Heart left ventricle (tissue), 16 donors: ENCODE measurements around the gene NTM. TPM values are rescaled to one million over a fixed set of nuclear protein-coding genes. Genes with fewer than 3 reads are reported as not detected.

Experiments used
- ATAC-seq, 4 donors: fragments of 200-7000 bp; cut with Tn5 transposase; one replicate each; pipeline ENCODE4 v1.9.1; 2020 to 2022; ENCODE audit warnings: moderate library complexity in 4 of 4, mild to moderate bottlenecking in 3 of 4, moderate number of reproducible peaks in 1 of 4
- DNase-seq, 5 donors: peaks; one replicate each; pipeline ENCODE4 v3.0.0-alpha.2; 2020
- H3K27ac ChIP-seq, 12 donors: fragments of 200-600 bp; sonication (generic) in 4 of 12; one replicate each; pipeline versions ENCODE4 v1.5.0 to v1.8.0; 2016 to 2022; ENCODE audit warnings: mild to moderate bottlenecking in 2 of 12
- H3K27me3 ChIP-seq, 9 donors: fragments of 200-600 bp; sonication (generic) in 2 of 9; one replicate each; pipeline versions ENCODE4 v1.5.1 to v1.8.0; 2016 to 2022; ENCODE audit warnings: mild to moderate bottlenecking in 3 of 9
- H3K36me3 ChIP-seq, 9 donors: fragments of 200-600 bp; sonication (generic) in 2 of 9; one replicate each; pipeline versions ENCODE4 v1.5.0 to v1.8.0; 2018 to 2022; ENCODE audit warnings: mild to moderate bottlenecking in 2 of 9
- H3K4me1 ChIP-seq, 12 donors: fragments of 200-600 bp; sonication (generic) in 4 of 12; one replicate each; pipeline versions ENCODE4 v1.5.0 to v1.8.0; 2016 to 2022; ENCODE audit warnings: mild to moderate bottlenecking in 3 of 12
- H3K4me3 ChIP-seq, 12 donors: fragments of 200-600 bp; sonication (generic) in 4 of 12; one replicate each; pipeline versions ENCODE4 v1.5.0 to v1.8.0; 2017 to 2022; ENCODE audit warnings: mild to moderate bottlenecking in 9 of 12, moderate library complexity in 4 of 12
- H3K9me3 ChIP-seq, 12 donors: fragments of 200-600 bp; sonication (generic) in 4 of 12; one replicate each; pipeline versions ENCODE4 v1.5.0 to v1.8.0; 2016 to 2022; ENCODE audit warnings: mild to moderate bottlenecking in 1 of 12
- POLR2A ChIP-seq, 2 donors: fragments of 450-650 bp; IDR thresholded peaks; one replicate each; pipeline ENCODE4 v1.6.1; 2017; ENCODE audit warnings: antibody characterized with exemption in 2 of 2, mild to moderate bottlenecking in 2 of 2, moderate library complexity in 2 of 2
- WGBS, 4 donors: extraction: QIAGEN DNeasy Blood & Tissue Kit in 2 of 4; methylation state at CpG; one replicate each; pipeline versions ENCODE4 v1.1.5 to v1.1.7; 2013 to 2018; 5-methylcytosine and 5-hydroxymethylcytosine counted together
- intact Hi-C, 10 donors: fragments of 100-400 bp; cut with DNase I; formaldehyde crosslinking; loops; one replicate each; pipeline versions ENCODE4 v1.11.1 to v1.14.2; 2022
- polyA plus RNA-seq, 2 donors: library from polyadenylated mRNA; stranded (reverse); fragments of 200-250 nt; gene quantifications; one replicate each; pipeline ENCODE4 v1.2.3, GENCODE V29; 2013
- total RNA-seq, 9 donors: library from RNA; depleted of rRNA in 2 of 9; stranded (reverse); fragments of >200 nt in 2 of 9; fragmentation: NEBNext Ultra II Directional in 3 of 9; extraction: Animal tissue kit (Norgen Biotek cat#: 25700) in 3 of 9; gene quantifications; one replicate each; pipeline versions ENCODE4 v1.1.0 to v1.2.4, GENCODE V29; 2016 to 2023
- TF ChIP-seq, protein P1 (sequence below), 12 donors: fragments of 200-600 bp; sonication (generic) in 4 of 12; IDR thresholded peaks; one replicate each; pipeline versions ENCODE4 v1.5.0 to v1.8.0; 2018 to 2022; ENCODE audit warnings: antibody characterized with exemption in 12 of 12, mild to moderate bottlenecking in 5 of 12
- donor health status: ischemic (EF 13 %, LVEDD 7.1; RV severe dilation, severe dysfunction).
- donor health status: healthy with polysubstance abuse.
- donor health status: DM: no; HTN: yes; CAD: no.
- donor health status: DM: no; HTN: no; CAD: no.
- donor health status: ischemic (EF 25% LVEDD 6.9; RV normal size, moderate dysfunction).
- donor health status: ischemic (EF 25% LVEDD 5.7; RV mildly dilated, moderate dysfunction).
- donor health status: healthy.
- donor health status: DM: yes; HTN: yes; CAD: no.
- donor health status: ischemic (EF 35%, LVEDD 5.7; RV mildly dilated, moderate dysfunction).
- donor health status: nonischemic (EF 11% LVEDD 7.7; RV severe dilation, severe dysfunction).
- donor health status: DM: yes; HTN: yes; CAD: no.
- donor health status: PGD.
- donor health status: ischemic (EF 29% LVEDD 5.4; RV normal size, mild dysfunction).
- donor health status: nonischemic (EF 23%, LVEDD 6.1; RV moderate dilation, normal function).

The NTM gene
- total and polyA plus RNA-seq, 11 donors, result 0.40 to 7.7 (median 1.5) TPM

GRCh38 chr11:131458421-131458820, 88.0 kb downstream of the NTM start:
- ATAC-seq (no peak), DNase-seq (no peak)
- Histone ChIP-seq H3K9me3 (no peaks in the 10 kb centered on the region), H3K36me3 (no peaks in the 10 kb centered on the region), H3K4me3 (no peak overlapping the region), H3K27me3 (peaks cover 0 to 11% (median 0%) of the 10 kb centered on the region in 9 donors), H3K27ac (no peak overlapping the region), H3K4me1 (peaks cover 0 to 10% (median 0%) of the 10 kb centered on the region in 12 donors)
- intact Hi-C loops, result no loop called here
- WGBS, 4 donors, result 33 to 55% (median 50%) methylated on average over 3 of the region's 3 CpGs
- TF ChIP-seq, protein P1, sequence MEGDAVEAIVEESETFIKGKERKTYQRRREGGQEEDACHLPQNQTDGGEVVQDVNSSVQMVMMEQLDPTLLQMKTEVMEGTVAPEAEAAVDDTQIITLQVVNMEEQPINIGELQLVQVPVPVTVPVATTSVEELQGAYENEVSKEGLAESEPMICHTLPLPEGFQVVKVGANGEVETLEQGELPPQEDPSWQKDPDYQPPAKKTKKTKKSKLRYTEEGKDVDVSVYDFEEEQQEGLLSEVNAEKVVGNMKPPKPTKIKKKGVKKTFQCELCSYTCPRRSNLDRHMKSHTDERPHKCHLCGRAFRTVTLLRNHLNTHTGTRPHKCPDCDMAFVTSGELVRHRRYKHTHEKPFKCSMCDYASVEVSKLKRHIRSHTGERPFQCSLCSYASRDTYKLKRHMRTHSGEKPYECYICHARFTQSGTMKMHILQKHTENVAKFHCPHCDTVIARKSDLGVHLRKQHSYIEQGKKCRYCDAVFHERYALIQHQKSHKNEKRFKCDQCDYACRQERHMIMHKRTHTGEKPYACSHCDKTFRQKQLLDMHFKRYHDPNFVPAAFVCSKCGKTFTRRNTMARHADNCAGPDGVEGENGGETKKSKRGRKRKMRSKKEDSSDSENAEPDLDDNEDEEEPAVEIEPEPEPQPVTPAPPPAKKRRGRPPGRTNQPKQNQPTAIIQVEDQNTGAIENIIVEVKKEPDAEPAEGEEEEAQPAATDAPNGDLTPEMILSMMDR (IDR thresholded peaks at IDR 0.05), result no peak
- no peak for TF ChIP-seq POLR2A (IDR thresholded peaks at IDR 0.05)

GRCh38 chr11:131460931-131461330, 90.5 kb downstream of the NTM start:
- intact Hi-C loops, result no loop called here
- H3K9me3 ChIP-seq, result no peaks in the 10 kb centered on the region
- no peaks in the 10 kb centered on the region for H3K36me3 ChIP-seq
- no peak for ATAC-seq
- no peak overlapping the region for H3K27ac ChIP-seq
- no peak for DNase-seq
- 50 to 99% (median 91%) methylated on average over 2 of the region's 2 CpGs for WGBS, 4 donors
- TF ChIP-seq, protein P1 (IDR thresholded peaks at IDR 0.05), result no peak
- TF ChIP-seq POLR2A (IDR thresholded peaks at IDR 0.05), result no peak
- peaks cover 0 to 34% (median 3%) of the 10 kb centered on the region in 9 donors for H3K27me3 ChIP-seq
- no peak overlapping the region for H3K4me3 ChIP-seq
- H3K4me1 ChIP-seq, result peaks cover 0 to 10% (median 0%) of the 10 kb centered on the region in 12 donors

GRCh38 chr11:131462622-131463021, 92.2 kb downstream of the NTM start:
- DNase-seq, result no peak
- Histone ChIP-seq H3K27me3 (peaks cover 0 to 38% (median 3%) of the 10 kb centered on the region in 9 donors), H3K4me1 (no peaks in the 10 kb centered on the region), H3K27ac (no peak overlapping the region), H3K4me3 (no peak overlapping the region), H3K9me3 (no peaks in the 10 kb centered on the region), H3K36me3 (no peaks in the 10 kb centered on the region)
- no peak for TF ChIP-seq POLR2A (IDR thresholded peaks at IDR 0.05)
- TF ChIP-seq, protein P1 (IDR thresholded peaks at IDR 0.05), result no peak
- peak in 1 of 4 donors; percentile 24 for ATAC-seq
- WGBS, 4 donors, result 64 to 81% (median 73%) methylated on average over 1 of the region's 1 CpG
- intact Hi-C loops, result no loop called here

DNA sequence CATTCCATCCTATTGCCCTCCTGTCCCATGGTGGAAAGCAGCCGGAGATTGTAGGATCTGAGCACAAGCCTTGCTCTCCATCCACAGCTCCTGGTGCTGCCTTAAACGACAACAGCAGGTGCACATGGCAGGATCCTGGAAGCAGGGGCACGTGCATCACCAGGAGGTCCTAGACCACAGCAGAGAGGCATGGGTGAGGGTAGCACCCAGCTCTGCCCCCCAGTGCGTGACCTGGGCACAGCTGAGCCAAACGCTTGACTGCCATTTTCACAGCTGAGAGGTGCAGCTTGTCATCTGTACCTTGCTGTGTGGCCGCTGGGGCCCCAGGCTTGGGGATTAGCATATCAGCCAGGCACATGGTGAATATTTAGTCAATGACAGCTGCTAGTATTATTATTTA, 92.7 kb downstream of the NTM start:
- no peak overlapping the region for H3K4me3 ChIP-seq
- H3K27me3 ChIP-seq, result peaks cover 0 to 41% (median 3%) of the 10 kb centered on the region in 9 donors
- TF ChIP-seq, protein P1 (IDR thresholded peaks at IDR 0.05), result no peak
- no peak for TF ChIP-seq POLR2A (IDR thresholded peaks at IDR 0.05)
- intact Hi-C loops, result no loop called here
- H3K36me3 ChIP-seq, result no peaks in the 10 kb centered on the region
- H3K9me3 ChIP-seq, result no peaks in the 10 kb centered on the region
- H3K27ac ChIP-seq, result no peak overlapping the region
- WGBS, 4 donors, result 75 to 89% (median 84%) methylated on average over 6 of the region's 6 CpGs
- ATAC-seq, result no peak
- DNase-seq, result no peak
- H3K4me1 ChIP-seq, result no peaks in the 10 kb centered on the region
